Right renal cortex interstitium (tissue), 3 donors: ENCODE data around the gene TEX12. TPM values are rescaled to one million over a fixed set of nuclear protein-coding genes. Genes with fewer than 3 reads are reported as not detected.

Source experiments
- DNase-seq, 3 donors: peaks; one replicate each; pipeline ENCODE4 v3.0.0-alpha.2; 2013; ENCODE audit warnings: low read depth in 3 of 3, low spot score in 2 of 3
- polyA plus RNA-seq, 3 donors: library from polyadenylated mRNA; unstranded; fragments of 120-200 nt; gene quantifications; one replicate each; pipeline ENCODE4 v1.2.1, GENCODE V29; 2013; ENCODE audit not compliant: insufficient read length in 3 of 3

Gene TEX12
- polyA plus RNA-seq, 3 donors, result 0.11 TPM; not detected in 2

DNA sequence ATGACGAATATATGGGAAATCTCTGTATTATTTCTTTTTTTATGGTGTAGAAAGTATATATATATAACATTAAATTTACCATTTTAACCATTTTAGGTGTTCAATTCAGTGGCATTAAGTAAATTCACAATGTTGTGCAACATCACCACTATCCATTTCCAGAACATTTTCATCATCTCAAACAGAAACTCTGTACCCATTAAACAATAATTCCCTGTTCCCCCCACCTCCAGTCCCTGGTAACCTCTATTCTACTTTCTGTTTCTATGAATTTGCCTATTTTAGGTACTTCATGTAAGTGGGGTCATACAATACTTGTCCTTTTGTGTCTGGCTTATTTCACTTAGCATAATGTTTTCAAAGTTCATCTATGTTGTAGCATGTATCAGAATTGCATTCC lies 43.7 kb downstream of the TEX12 start:
- no peak for DNase-seq

DNA sequence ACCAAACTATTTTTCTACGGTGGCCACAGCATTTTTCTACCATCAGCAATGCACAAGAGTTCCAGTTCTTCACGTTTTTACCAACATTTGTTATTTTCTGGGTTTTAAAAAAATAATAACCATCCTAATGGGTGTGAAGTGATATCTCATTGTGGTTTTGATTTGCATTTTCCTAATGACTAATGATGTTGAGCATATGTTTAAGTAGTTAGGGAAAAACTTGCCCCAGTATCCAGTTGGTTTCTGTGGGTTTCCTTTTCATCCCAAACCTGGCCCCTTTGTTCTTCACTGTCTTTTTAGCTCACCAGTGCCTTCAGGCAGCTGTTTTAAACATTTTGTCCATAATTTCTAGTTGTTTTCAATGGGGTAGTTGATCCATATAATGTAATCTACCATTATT lies 44.4 kb downstream of the TEX12 start:
- no peak for DNase-seq

DNA sequence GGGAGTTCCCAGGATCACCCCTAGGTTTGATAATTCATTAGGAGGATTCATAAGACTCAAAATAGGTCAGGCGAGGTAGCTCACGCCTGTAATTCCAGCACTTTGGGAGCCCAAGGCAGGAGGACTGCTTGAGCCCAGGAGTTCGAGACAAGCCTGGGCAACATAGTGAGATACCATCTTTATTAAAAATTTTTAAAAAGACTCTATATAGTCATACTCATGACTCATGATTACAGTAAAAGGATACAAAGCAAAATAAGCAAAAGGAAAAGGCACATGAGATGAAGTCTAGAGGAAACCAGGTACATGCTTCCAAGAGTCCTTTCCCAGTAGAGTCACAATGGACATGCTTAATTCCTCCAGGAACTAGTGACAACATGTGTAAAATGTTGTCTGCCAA lies 45.1 kb downstream of the TEX12 start:
- no peak for DNase-seq

DNA sequence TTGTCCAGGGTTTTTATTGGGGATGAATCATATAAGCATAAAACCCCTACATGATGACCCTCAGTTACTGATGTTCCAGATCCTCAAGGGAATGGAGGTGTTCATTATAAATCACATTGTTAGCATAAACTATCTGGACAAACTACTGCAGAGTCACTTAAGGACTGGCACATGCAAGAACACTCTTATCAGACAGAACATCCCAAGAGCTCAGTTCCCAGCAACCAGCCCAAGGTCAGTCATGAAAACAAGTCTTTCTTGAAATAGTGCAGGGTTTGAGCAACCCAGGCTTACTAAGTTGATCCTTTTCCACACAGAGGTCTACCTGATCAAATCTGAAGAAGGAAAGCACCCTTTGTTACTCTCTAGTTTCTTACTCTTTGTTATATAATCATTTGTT lies 45.5 kb downstream of the TEX12 start:
- no peak for DNase-seq

DNA sequence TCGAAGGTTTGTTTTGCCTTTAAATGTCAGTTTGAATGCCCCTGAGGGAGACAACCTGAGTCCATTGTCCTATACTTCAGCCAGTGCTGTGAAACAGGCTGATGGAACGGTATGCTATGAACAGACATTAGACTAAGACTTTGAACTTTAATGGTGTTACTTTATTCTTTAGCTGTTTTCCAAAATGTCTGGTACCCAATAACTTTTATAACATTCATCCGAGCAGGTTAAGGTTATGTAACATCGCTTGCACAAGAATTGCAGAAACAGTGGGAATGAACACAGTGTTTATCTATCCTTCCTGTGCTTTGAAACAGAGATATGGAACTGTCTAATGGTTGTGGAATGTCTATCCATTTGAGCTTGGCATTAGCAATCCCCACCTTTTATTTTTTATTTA lies 46.6 kb downstream of the TEX12 start:
- DNase-seq, result no peak

DNA sequence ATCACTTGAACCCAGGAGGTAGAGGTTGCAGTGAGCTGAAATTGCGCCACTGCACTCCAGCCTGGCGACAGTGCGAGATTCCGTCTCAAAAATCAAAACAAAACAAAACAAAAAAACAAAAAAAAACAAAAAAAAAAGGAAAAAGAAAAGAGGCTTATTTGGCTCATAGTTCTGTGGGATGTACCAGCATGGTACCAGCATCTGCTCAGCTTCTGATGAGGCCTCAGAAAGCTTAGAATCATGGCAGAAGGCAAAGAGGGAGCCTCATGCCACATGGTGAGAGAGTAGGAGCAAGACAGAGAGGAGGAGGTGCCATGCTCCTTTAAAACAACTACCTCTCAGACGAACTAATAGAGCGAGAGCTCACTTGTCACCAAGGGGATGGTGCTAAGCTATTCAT lies 48.4 kb downstream of the TEX12 start:
- DNase-seq, result no peak

DNA sequence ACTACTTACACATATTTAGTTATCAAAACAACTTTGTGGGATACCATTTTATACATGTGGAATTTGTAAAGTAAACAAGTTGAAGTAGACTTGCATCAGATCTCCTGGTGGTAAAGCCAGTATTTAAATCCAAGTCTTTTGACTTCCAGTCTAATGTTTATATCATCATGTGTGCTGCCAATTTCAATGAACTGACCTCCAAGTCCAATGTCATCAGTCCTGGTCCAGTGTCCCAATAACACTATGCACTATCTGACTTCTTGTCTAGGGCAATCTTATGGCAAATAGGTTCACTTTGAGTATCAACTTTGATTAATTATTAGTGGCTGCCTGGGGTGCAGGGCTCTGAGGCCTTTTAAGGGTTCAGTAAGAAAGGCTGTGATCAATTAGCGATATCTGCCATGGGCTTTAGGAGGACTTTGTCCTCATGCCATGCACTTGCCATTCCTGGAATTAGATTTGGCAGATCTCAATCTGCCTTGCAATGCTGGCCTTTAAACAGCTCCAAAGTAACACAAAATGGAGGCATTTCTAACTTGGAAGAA lies 49.5 kb downstream of the TEX12 start:
- no peak for DNase-seq

DNA sequence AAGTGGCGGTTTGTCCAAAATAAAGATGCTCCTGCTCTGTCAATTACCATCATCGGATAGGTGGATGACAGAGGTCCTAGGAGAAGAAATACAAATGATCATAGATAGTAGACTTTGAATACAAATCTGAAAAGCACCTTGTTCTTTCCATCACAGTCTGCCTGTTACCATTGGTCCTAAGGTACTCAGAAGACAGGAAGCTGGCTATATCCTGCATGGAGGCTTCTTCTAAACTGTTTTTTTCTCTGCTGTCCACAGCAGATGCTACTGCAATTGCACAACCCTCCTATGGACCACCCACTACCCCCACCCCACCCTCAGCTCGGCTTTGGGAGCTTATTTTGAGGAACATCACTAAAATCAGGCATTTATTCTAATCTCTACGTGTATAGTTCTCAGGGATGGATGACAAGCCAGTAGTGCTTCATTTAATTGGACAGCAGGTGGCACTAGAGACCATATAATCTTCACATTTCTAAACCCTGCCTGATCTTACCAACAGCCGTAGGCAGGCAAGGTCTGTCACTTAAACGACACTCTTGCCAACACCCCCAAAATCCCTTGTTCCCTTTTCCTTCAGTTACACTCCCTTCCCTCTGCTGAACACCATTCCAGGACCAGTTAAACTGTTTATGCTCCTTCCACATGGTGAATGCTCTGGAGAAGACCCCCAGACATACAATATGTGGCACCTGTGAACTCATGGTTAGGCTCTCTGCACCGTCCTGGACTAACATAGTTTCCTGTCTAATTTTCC lies 52.5 kb downstream of the TEX12 start:
- peak; percentile 58 to 62 (median 61) for DNase-seq

DNA sequence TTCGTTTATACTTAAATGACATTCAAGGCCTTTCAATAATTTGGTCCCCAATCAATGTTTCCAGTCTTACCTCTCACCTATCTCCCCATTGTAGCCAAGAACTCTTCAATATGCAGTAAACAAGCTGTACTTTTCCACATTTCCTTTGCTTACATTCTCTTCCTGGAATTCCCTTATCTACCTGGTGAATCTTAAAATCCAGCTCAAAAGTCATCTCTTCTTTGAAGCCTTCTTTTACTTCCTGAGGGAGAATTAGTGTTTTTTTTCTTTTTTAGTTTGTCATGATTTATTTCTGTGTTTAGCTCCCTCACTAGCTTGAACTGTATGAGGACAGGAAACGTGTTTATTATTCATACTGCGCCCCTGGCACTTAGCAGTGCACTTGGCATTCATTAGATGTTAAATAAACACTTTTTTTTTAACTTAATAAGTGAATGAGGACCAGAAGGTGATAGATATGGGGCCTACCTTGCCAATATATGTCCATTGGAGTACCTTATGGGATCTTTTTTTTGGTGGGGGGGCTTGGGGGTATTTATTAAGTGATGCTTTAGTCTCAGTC lies 54.2 kb downstream of the TEX12 start:
- no peak for DNase-seq

Other genes starting within 250 kb of the TEX12 start
- gene C11orf52, start 248.5 kb upstream of the TEX12 start, polyA plus RNA-seq, result 10 to 100 TPM; 12.4 to 13.7 (median 12.8) TPM
- 10 to 100 TPM; 18.8 to 22.2 (median 21.1) TPM for gene DIXDC1, start 230.0 kb upstream of the TEX12 start, polyA plus RNA-seq
- gene DLAT, start 142.0 kb upstream of the TEX12 start, polyA plus RNA-seq, result 10 to 100 TPM; 51.7 to 57.5 (median 52.8) TPM
- 10 to 100 TPM in 2 of 3 donors, 1 to 10 TPM in 1; 9.7 to 11.8 (median 10.8) TPM for gene PIH1D2, start 93.4 kb upstream of the TEX12 start, polyA plus RNA-seq
- 10 to 100 TPM; 59.2 to 69.5 (median 60.9) TPM for gene NKAPD1, start 93.1 kb upstream of the TEX12 start, polyA plus RNA-seq
- 10 to 100 TPM; 73.5 to 88.0 (median 83.7) TPM for gene TIMM8B, start 80.6 kb upstream of the TEX12 start, polyA plus RNA-seq
- gene SDHD, start 80.5 kb upstream of the TEX12 start, polyA plus RNA-seq, result 100 to 1,000 TPM; 195 to 225 (median 199) TPM
- 1 to 10 TPM; 6.2 to 9.5 (median 9.3) TPM for gene IL18, start 3.3 kb upstream of the TEX12 start, polyA plus RNA-seq
- gene BCO2, start 8.1 kb downstream of the TEX12 start, polyA plus RNA-seq, result 1 to 10 TPM; 2.5 to 3.1 (median 2.6) TPM
- 10 to 100 TPM; 44.6 to 50.9 (median 48.1) TPM for gene PTS, start 59.1 kb downstream of the TEX12 start, polyA plus RNA-seq
- not detected for gene PLET1, start 93.5 kb downstream of the TEX12 start, polyA plus RNA-seq